ENCODE data around the gene ZNF32.

DNA sequence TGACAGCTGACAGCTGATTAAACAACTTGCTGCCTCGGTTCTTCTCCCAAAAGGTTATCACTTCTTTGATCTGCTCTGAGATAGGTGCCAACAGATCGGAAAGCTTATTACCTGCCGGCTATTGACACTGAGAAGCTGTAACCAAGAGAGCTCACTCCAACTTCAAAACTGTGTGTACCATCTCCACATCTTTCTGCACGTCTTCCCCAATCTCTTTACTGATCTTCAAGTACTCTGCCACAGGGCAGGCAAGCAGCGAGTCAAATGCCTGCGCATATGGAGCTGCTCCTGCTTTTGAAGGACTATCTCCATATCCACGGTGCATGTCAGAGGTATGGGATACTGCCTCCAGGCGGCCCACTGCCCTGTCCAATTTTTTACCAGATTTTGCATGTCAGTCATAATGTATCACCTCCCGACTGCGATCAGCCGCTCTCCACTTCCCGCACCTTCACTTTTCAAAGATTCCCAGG, 42.8 kb downstream of the ZNF32 start:
- TF ChIP-seq CTCF (IDR thresholded peaks at IDR 0.05) (no peak), POLR2A (IDR thresholded peaks at IDR 0.05) (no peak)
